Activated T-helper 17 cell treated with anti-CD3 and anti-CD28 coated beads, Interleukin-2, amount 50 U/mL, for 72 hours (primary cell): ENCODE results near the gene EBF3. TPM values are rescaled to one million over a fixed set of nuclear protein-coding genes. Genes with fewer than 3 reads are reported as not detected.
A peak's percentile ranks its signal among the peaks of the same experiment; 100 is the strongest.

Source experiments
- ATAC-seq: fragments of 150-1000 bp; cut with Tn5 transposase; replicated peaks from 2 replicates; pipeline ENCODE4 v1.10.0; 2021; ENCODE audit warnings: mild to moderate bottlenecking, moderate library complexity
- H3K27ac Mint-ChIP-seq: one replicate; pipeline ENCODE4 v1.8.0; 2022; ENCODE audit warnings: mixed read lengths
- H3K27me3 Mint-ChIP-seq: one replicate; pipeline ENCODE4 v1.8.0; 2022; ENCODE audit warnings: mixed read lengths
- H3K36me3 Mint-ChIP-seq: one replicate; pipeline ENCODE4 v1.8.0; 2022; ENCODE audit warnings: low read depth, mild to moderate bottlenecking, mixed read lengths
- H3K4me1 Mint-ChIP-seq: one replicate; pipeline ENCODE4 v1.8.0; 2022; ENCODE audit warnings: mixed read lengths
- H3K4me3 Mint-ChIP-seq: one replicate; pipeline ENCODE4 v1.8.0; 2022; ENCODE audit warnings: mild to moderate bottlenecking, mixed read lengths
- H3K9me3 Mint-ChIP-seq: one replicate; pipeline ENCODE4 v1.8.0; 2022; ENCODE audit warnings: mixed read lengths
- total RNA-seq, 2 donors: library from RNA; stranded (reverse); gene quantifications; one replicate each; pipeline ENCODE4 v1.2.3, GENCODE V29; 2022

EBF3 gene
- total RNA-seq, 2 donors from 2014 or later = not detected

DNA sequence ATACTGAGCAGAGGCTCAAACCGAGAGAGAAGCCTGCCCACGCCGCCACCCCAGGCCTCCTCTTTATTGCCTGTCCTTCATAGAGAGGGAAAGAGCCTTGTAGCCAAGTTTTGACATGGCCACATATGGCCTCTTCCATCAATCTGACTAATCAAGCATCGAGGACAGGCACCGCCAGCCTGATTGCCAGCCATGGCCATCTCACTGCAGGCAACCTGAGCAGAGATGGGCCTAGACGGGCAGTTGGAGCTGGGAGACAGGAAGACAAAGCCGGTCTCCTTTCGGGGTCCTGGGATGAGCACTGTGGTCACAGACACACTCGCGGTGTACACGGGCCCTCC is 67.2 kb downstream of the EBF3 start:
- H3K27ac Mint-ChIP-seq = no peak overlapping the region

DNA sequence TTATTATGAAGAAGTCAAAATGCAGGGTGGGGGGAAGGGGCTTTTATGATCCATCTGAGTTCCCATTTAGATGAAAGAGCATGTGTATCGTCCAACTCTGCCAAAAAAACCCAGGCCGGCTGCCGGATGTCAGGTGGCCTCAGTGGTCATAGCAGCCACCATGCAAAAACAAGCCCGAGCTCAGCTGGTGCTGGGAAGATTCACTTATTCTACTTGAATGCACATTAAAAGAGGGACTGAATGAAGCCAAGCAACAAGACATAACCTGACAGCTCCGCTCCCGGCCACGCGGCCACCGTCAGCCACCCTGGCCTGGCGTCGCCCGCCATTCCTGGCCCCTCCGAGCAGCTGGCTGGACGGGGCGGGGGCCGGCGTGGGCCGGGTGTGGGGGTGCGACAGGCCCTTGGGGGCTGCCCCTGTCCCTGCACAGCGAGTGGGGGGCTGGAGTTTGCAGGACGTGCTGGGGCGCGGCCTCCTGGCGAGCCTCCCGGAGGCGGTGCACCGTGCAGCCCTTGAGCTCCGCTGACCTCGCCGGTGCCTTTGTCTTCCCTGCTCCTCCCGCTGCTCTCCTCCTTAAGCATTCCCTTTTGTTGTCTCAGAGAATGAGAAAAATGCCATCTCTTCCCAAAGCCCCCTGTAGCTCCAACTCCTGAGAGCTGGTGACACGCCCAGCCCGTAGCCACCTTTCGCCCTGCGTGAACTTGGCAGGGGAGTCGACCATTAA is 67.8 kb downstream of the EBF3 start:
- Mint-ChIP-seq H3K36me3 (no peaks in the 10 kb centered on the region), H3K4me1 (no peaks in the 10 kb centered on the region), H3K9me3 (no peaks in the 10 kb centered on the region), H3K4me3 (no peak overlapping the region), H3K27me3 (peaks cover 27% of the 10 kb centered on the region), H3K27ac (no peak overlapping the region)
- no peak for ATAC-seq

More for the DNA sequence above, 67.2 kb downstream of the EBF3 start:
- ATAC-seq = no peak
- peaks cover 27% of the 10 kb centered on the region for H3K27me3 Mint-ChIP-seq
- H3K4me1 Mint-ChIP-seq = no peaks in the 10 kb centered on the region
- H3K36me3 Mint-ChIP-seq = no peaks in the 10 kb centered on the region
- H3K4me3 Mint-ChIP-seq = no peak overlapping the region
- H3K9me3 Mint-ChIP-seq = no peaks in the 10 kb centered on the region

DNA sequence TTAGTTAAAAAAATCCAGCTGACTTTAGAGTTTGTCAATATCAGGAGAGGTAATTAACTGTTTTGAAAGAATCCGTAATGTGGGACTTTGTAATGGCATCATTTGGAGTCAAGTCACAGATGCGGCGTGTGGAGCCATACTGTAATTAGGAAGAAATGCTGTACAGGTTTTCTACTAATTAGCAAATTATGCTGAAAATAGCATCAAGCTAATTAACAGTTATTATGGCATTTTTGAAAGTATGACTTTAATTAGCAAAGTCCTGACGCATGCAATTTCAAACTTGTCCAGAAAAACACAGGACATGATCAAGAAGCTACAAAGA is 68.3 kb downstream of the EBF3 start:
- Mint-ChIP-seq H3K27me3 (peaks cover 27% of the 10 kb centered on the region), H3K9me3 (no peaks in the 10 kb centered on the region), H3K4me3 (no peak overlapping the region), H3K36me3 (no peaks in the 10 kb centered on the region), H3K27ac (no peak overlapping the region), H3K4me1 (no peaks in the 10 kb centered on the region)
- ATAC-seq = no peak

DNA sequence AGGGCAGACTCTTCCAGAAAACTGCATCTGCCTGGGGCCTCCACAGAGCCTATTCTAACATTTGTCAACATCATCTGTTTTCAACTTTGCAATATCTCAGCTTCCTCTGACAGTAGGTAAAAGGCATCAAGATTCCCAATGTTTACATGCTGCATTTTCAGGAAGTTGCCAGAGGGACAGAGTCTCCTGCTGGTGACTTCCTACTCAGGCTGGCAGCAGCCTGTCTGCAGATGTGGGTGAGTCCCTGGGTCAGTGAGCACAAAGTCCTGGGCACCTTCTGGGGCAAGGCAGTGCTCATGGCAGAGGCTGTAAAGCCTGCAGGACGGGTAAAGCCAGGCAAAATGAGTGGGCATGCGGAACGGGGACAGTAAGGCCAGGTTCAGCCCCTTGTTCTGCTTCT is 69.4 kb downstream of the EBF3 start:
- Mint-ChIP-seq H3K4me1 (no peaks in the 10 kb centered on the region), H3K27ac (no peak overlapping the region), H3K9me3 (no peaks in the 10 kb centered on the region), H3K36me3 (no peaks in the 10 kb centered on the region), H3K4me3 (no peak overlapping the region), H3K27me3 (peaks cover 20% of the 10 kb centered on the region)
- no peak for ATAC-seq

DNA sequence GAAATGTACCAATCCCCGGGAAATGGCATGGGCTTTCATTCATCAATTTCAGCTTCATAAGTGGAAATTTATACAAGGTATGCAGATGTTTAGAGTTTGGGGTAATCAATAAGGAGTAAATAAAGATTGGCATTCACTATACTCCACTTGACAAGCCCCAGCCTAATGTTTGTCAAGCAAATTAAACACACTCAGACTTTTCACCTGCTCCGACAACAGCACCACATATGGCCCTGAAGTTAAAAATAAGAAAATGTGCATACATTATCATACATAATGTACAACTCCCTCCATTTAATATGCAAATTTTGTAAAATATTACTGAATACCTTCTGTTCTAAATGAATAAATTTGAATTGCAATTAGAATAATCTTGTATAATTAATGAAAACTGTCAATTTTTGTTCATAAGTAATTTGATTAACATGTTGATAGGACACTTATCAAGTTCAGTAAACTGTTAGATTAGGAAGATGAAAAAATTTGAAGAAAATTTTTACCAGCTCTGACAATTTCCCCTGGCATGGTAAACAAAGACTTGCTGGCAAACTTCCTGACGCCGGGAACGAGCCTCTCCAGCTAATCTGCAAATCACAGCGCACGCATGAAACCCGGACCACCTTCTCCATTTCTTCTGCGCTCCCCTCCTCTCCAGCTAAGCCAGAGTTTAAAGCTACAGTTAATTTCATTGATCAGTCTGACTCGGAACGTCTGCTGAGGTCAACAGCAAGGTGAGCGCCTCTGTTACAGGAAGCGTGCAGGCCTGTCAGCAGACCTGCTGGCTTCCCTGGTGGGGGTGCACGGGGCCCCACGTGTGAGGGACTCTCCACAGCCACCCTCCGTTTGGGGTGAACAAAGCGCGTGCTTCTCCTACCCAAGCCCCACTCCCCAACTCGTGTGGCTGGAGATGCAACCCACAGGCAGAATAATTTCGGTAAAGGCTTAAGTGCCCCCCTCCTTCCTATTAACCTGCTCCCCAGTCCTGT is 70.7 kb downstream of the EBF3 start:
- ATAC-seq = no peak
- no peaks in the 10 kb centered on the region for H3K9me3 Mint-ChIP-seq
- peaks cover 12% of the 10 kb centered on the region for H3K27me3 Mint-ChIP-seq
- no peak overlapping the region for H3K4me3 Mint-ChIP-seq
- no peak overlapping the region for H3K27ac Mint-ChIP-seq
- H3K4me1 Mint-ChIP-seq = no peaks in the 10 kb centered on the region
- H3K36me3 Mint-ChIP-seq = no peaks in the 10 kb centered on the region

DNA sequence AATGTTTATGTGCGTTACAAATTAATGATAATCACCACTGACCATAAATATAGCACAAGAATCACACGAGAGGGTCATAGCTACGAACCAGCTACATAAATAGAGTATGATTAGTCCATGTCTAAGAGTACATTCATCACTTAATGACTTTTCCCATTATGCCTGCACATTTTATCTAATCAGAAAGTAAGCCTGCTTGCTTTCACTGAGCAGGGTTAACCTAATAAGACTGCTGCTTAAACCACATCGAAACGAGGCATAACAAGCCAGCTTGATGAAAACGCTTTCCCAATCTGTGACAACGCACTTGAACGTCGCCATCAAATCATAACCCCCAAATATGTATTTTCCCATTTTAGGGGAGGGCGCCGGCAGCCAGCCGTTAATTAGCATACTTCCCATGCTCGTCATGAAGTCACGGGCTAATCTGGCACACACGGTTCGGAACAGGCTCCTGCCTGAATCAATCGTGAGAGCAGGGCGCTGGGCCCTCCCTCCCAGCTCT is 71.5 kb downstream of the EBF3 start:
- Mint-ChIP-seq H3K4me3 (no peak overlapping the region), H3K27me3 (peaks cover 5% of the 10 kb centered on the region), H3K4me1 (no peaks in the 10 kb centered on the region), H3K36me3 (no peaks in the 10 kb centered on the region), H3K27ac (no peak overlapping the region), H3K9me3 (no peaks in the 10 kb centered on the region)
- ATAC-seq = no peak

DNA sequence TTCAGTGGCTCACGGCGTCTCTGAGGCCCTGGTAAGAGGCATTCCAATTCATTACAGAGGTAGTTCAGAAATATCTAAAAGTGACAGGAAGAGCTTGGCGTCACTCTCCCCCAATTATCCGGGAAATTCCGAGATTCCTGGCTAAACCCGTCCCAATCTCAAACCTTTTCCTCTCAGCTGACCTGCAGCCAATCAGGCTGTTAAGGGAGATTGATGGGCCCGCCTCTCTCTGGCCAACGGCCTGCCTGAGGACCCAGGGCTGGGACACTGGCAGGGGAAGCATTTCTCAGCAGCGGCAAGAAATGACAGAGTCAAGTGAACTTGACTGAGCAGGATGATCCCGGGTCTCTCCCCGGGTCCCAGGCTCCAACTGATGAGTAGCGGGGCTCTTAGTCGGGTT is 72.3 kb downstream of the EBF3 start:
- H3K9me3 Mint-ChIP-seq = no peaks in the 10 kb centered on the region
- H3K4me3 Mint-ChIP-seq = no peak overlapping the region
- no peaks in the 10 kb centered on the region for H3K4me1 Mint-ChIP-seq
- peaks cover 5% of the 10 kb centered on the region for H3K27me3 Mint-ChIP-seq
- no peaks in the 10 kb centered on the region for H3K36me3 Mint-ChIP-seq
- H3K27ac Mint-ChIP-seq = no peak overlapping the region
- no peak for ATAC-seq

DNA sequence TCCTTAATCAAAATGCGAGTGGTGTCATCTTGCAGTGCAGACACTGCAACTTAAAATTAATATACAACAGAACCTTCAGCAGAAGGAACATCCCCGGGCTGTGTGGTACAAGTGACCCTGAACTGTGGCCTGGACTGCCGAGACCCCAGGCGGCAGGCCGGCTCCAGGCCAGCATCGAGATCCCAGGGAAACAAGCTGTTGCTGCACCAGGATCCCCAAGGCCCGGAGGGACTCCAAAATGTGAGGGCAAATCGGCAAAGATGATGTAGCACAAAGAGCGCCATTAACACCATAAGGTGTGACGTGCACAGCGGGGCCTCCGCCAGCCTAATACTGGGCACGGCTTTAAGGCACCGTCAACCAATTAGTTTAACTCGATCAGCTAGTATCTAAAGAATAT is 73.9 kb downstream of the EBF3 start:
- Mint-ChIP-seq H3K4me1 (no peaks in the 10 kb centered on the region), H3K27ac (no peak overlapping the region), H3K36me3 (no peaks in the 10 kb centered on the region), H3K9me3 (no peaks in the 10 kb centered on the region), H3K4me3 (no peak overlapping the region), H3K27me3 (no peaks in the 10 kb centered on the region)
- no peak for ATAC-seq

DNA sequence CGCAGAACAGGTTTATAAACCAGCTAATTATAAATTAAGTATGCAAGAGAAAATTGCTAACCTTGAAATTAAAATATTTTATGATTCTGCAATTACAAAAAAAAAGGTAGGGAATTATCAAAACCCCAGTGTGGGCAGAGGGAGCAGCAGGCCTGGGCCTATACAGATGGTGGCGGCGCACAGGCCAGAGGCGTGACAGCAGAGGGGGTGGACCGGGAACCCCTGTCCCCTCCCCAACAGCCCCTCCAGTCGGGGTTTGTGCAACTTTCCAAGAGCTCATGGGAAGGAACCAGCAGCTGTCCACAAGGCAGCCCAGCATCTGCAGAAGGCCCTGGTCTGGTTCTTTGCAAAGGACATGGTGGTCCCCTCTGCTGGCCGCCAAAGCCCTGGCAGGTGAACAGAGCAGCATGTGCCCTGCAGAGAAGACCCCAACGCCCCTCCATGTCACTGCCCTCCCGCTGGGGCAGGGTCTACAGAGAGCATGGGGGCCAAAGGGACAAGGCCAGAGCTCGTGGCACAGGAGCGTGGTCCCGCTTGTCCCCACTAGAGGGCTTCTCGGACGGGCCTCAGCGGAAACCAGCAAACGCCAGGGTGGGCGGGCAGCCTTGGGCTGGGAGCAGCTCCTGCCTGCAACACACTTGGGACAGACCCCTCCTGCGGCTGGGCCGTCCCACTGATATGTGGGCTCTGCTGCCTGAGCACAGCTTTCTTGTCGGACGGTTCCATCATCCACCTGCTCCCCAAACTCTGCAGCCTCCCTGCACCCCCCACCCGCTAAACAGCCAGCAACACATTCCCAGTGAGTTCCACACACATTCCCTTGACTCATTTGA is 75.1 kb downstream of the EBF3 start:
- no peak overlapping the region for H3K4me3 Mint-ChIP-seq
- peak; percentile 37 for ATAC-seq

DNA sequence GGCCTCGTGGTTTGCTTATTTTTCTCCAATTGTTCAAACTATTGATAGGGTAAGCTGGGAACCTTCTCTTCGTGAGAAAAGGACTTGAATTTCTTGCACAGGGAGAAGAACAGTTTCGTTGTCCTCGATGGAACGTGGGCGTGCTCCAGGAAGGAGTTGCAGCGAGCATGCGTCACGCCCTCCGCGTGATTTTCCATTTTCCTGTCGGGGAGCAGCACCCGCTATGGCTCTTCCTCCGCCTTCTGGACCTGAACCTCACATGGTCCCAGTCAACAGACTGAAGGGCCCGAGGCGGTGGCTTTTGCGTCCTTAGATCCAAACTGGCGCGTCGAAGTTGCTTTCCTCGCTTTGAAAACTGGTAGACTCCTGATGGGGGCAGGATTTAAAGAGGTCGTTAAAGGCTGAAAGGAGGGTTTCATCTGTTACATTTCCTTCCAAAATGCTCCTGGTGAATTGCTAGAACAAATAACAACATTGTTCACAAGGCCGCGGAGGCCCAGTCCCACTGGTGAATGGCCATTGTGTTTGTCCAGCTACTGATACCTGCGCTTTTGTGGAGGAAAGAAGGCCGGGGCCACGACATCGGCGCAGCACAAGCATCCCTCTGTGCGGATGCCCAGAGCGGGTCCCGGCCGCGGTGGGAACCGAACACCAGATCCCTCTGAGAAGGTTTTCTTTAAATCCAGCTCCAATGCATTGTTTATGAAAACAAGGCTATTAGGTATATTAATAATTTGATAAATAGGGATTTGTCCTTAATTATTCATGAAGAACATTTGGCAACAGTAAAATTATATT is 75.9 kb downstream of the EBF3 start:
- Mint-ChIP-seq H3K9me3 (no peaks in the 10 kb centered on the region), H3K36me3 (no peaks in the 10 kb centered on the region), H3K27ac (no peak overlapping the region), H3K4me1 (no peaks in the 10 kb centered on the region), H3K4me3 (no peak overlapping the region), H3K27me3 (no peaks in the 10 kb centered on the region)
- ATAC-seq = no peak

More for the DNA sequence above, 75.1 kb downstream of the EBF3 start:
- H3K9me3 Mint-ChIP-seq = no peaks in the 10 kb centered on the region
- H3K36me3 Mint-ChIP-seq = no peaks in the 10 kb centered on the region
- no peaks in the 10 kb centered on the region for H3K27me3 Mint-ChIP-seq
- H3K4me1 Mint-ChIP-seq = no peaks in the 10 kb centered on the region
- no peak overlapping the region for H3K27ac Mint-ChIP-seq

DNA sequence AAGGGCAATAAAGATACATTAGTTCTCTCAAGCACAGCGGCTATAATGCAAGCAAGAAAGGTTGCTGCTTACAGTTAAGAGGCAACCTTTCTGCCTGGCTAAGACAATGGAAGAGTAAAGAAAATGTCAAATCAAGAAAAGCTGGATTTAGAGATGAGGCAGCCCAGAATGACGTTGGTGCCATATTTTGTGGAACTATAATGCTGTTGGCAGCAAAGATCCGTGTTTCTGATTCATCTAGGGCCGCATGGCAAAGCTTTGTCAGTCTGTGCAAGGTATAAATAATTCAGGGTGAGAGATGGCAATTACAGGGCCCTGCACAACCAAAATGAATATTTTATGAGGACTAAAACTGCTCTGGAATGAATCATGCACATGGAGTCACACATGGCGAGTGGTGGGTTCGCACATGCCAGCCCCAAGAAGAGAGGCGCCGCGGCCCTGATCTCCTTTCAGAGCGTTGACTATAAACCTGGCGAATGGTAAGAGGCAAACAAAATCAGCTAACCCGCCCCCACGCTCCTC is 76.6 kb downstream of the EBF3 start:
- H3K9me3 Mint-ChIP-seq = no peaks in the 10 kb centered on the region
- ATAC-seq = no peak
- H3K27me3 Mint-ChIP-seq = no peaks in the 10 kb centered on the region
- no peaks in the 10 kb centered on the region for H3K4me1 Mint-ChIP-seq
- H3K4me3 Mint-ChIP-seq = no peak overlapping the region
- H3K36me3 Mint-ChIP-seq = no peaks in the 10 kb centered on the region
- no peak overlapping the region for H3K27ac Mint-ChIP-seq

DNA sequence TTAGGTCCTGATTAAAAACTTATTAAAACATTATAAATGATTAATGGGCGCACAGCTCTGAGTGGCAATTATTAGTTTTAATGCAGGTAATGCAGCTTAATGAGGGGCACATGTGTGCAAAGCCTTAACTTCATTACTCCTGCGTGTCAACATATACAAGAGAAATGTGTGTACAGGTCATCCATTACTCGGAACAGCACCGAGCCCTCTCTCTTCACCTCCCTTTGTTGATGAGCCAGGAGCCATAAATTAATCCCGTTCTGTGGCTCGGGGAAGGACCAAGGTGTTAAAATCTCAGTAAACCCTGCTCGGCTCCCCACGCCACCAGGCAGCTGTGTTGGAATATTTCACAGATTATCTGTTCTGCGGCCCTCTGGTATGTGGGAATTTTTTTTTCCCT is 77.8 kb downstream of the EBF3 start:
- H3K36me3 Mint-ChIP-seq = no peaks in the 10 kb centered on the region
- H3K27ac Mint-ChIP-seq = no peak overlapping the region
- no peaks in the 10 kb centered on the region for H3K9me3 Mint-ChIP-seq
- ATAC-seq = no peak
- no peak overlapping the region for H3K4me3 Mint-ChIP-seq
- no peaks in the 10 kb centered on the region for H3K4me1 Mint-ChIP-seq
- H3K27me3 Mint-ChIP-seq = no peaks in the 10 kb centered on the region

DNA sequence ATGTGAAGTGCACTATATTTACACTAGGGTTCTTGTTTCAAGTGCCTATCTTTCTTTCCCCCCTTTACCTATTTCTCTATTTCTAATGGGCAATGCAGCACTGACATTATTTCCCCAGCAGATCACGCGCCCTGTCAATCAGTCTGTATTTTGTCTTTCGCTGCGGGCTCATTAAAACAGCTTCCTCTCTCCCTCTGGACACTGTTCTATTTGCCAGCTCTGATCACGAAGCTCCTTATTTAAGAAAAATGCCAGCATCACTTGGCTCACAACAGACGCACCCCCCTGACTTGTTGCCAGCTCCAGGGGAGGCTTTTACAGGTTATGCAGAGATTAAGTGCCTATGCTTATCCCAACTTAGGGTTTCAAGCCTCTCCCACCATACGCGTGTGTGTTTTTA is 78.5 kb downstream of the EBF3 start:
- H3K27ac Mint-ChIP-seq = no peak overlapping the region
- H3K9me3 Mint-ChIP-seq = no peaks in the 10 kb centered on the region
- H3K4me1 Mint-ChIP-seq = no peaks in the 10 kb centered on the region
- H3K27me3 Mint-ChIP-seq = no peaks in the 10 kb centered on the region
- H3K4me3 Mint-ChIP-seq = no peak overlapping the region
- no peak for ATAC-seq
- H3K36me3 Mint-ChIP-seq = no peaks in the 10 kb centered on the region
